Ectodermal cell (in vitro differentiated cells): Measurements from ENCODE around the gene ELK4.

ENCODE experiments used
- H3K27ac ChIP-seq: 2 replicates; pipeline ENCODE4 v1.7.0; 2013; ENCODE audit warnings: mild to moderate bottlenecking, low read depth, low read length; ENCODE audit not compliant: insufficient read depth, poor library complexity, severe bottlenecking
- H3K27me3 ChIP-seq: 2 replicates; pipeline ENCODE4 v1.7.0; 2013; ENCODE audit warnings: mild to moderate bottlenecking, low read length; ENCODE audit not compliant: insufficient read depth, control insufficient read depth, poor library complexity, severe bottlenecking
- H3K36me3 ChIP-seq: one replicate; pipeline ENCODE4 v1.7.0; 2013; ENCODE audit warnings: low read length; ENCODE audit not compliant: control insufficient read depth, insufficient read depth
- H3K4me1 ChIP-seq: one replicate; pipeline ENCODE4 v1.7.0; 2013; ENCODE audit warnings: low read length; ENCODE audit not compliant: control insufficient read depth, insufficient read depth
- H3K4me3 ChIP-seq: 2 replicates; pipeline ENCODE4 v1.7.0; 2013; ENCODE audit warnings: low read depth, low read length, control low read depth; ENCODE audit not compliant: insufficient read depth
- H3K9me3 ChIP-seq: 2 replicates; pipeline ENCODE4 v1.7.0; 2013; ENCODE audit warnings: mild to moderate bottlenecking, low read length, moderate library complexity; ENCODE audit not compliant: control insufficient read depth
- WGBS, 2 experiments: methylation state at CpG; one replicate each; pipeline ENCODE4 v1.1.7; 2013; ENCODE audit warnings: missing lambda C conversion rate in 2 of 2; 5-methylcytosine and 5-hydroxymethylcytosine counted together

ELK4 gene

DNA sequence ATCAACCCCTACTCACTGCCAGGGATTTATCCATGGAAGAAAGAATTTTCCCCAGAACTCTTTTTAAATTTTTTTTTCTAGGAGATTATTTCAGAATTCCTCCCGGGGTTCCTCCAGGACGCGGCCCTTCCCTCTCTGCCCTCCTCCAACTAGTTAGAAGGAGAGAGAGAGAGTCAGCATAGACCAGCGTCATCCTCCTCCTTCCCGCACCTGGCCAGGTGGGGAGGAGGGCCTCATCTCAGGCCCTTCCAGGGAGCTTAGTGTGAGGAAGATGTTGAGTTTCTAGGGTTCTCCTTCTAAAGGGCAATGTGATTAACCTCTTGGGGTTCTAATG, 63.7 kb downstream of the ELK4 start:
- Histone ChIP-seq H3K36me3 (no peaks in the 10 kb centered on the region), H3K4me1 (peaks cover 22% of the 10 kb centered on the region), H3K27me3 (peaks cover 71% of the 10 kb centered on the region), H3K9me3 (no peaks in the 10 kb centered on the region), H3K4me3 (no peak overlapping the region), H3K27ac (no peak overlapping the region)
- WGBS, 2 experiments: 51 to 70% methylated on average over 5 of the region's 5 CpGs

DNA sequence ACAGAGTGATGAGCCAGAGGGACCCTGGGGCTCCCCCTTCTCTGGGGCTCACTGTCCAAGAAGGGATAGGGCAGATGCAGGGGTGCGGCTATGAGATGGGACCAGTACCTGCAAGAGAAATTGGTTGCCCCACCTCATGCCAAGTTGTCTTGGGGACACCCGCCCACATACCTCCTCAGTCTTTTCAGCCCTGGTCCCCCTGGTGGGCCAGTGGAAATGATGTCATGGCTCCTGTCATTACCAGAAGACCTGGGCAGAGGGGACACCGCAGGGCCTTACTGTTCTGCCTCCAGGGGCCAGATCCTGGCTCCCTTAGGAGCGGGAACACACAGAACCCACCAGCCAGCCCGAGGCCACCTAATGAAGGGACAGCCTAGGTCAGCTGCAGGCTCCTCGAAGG, 64.1 kb downstream of the ELK4 start:
- H3K36me3 ChIP-seq: no peaks in the 10 kb centered on the region
- no peaks in the 10 kb centered on the region for H3K9me3 ChIP-seq
- no peak overlapping the region for H3K27ac ChIP-seq
- peaks cover 71% of the 10 kb centered on the region for H3K27me3 ChIP-seq
- peaks cover 22% of the 10 kb centered on the region for H3K4me1 ChIP-seq
- 77 to 78% methylated on average over 6 of the region's 6 CpGs for WGBS, 2 experiments
- H3K4me3 ChIP-seq: no peak overlapping the region

DNA sequence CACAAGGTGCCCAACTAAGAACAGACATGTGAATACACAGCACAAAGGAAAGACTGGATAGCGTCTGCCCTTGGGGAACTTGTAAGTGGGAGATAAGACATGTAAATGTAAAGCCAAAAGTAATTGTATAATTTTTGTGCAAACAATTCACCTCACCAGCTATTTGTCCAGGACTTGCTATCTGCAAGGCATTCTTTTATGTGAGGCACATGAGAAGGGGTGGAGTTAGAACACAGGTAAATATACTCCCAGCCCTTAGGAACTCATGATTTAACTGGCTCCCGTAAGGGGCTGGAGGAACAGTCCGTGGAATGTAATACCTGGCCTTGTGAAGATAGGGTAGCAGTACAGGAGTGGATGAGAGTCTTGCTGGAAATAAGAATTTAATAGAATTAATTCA, 66.0 kb downstream of the ELK4 start:
- H3K27ac ChIP-seq: no peak overlapping the region

DNA sequence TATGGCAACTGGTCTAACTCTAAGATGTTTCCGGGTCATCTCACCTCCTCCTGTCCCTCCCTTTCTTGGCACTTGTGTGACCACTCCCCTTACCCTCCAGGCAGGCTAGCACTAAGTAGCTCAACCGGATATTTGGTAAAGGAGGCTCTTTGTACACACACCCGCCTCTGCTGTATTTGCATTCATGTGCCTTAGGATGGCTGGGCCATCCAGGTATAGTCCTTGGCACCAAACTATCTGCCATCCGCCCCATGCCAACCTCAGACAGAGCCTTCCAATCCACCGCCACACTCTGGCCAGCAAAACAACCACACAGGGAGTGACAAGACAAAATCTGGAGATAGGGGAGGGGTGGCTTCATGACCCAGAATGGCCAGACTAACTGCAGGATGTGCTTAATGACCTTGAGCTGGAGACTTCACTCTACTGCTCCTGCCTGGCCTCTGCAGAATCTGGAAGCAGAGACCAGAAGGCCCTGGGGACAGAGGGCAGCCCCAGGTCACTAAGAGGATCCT, 67.8 kb downstream of the ELK4 start:
- Histone ChIP-seq H3K9me3 (peaks cover 2% of the 10 kb centered on the region), H3K4me1 (no peaks in the 10 kb centered on the region), H3K36me3 (no peaks in the 10 kb centered on the region), H3K27me3 (peaks cover 37% of the 10 kb centered on the region), H3K27ac (no peak overlapping the region), H3K4me3 (no peak overlapping the region)
- WGBS, 2 experiments: 73 to 78% methylated on average over 5 of the region's 5 CpGs

More for the DNA sequence above, 66.0 kb downstream of the ELK4 start:
- Histone ChIP-seq H3K9me3 (peaks cover 2% of the 10 kb centered on the region), H3K4me1 (peaks cover 10% of the 10 kb centered on the region), H3K27me3 (peaks cover 56% of the 10 kb centered on the region), H3K4me3 (no peak overlapping the region), H3K36me3 (no peaks in the 10 kb centered on the region)
- 73 to 79% methylated on average over 3 of the region's 3 CpGs for WGBS, 2 experiments

DNA sequence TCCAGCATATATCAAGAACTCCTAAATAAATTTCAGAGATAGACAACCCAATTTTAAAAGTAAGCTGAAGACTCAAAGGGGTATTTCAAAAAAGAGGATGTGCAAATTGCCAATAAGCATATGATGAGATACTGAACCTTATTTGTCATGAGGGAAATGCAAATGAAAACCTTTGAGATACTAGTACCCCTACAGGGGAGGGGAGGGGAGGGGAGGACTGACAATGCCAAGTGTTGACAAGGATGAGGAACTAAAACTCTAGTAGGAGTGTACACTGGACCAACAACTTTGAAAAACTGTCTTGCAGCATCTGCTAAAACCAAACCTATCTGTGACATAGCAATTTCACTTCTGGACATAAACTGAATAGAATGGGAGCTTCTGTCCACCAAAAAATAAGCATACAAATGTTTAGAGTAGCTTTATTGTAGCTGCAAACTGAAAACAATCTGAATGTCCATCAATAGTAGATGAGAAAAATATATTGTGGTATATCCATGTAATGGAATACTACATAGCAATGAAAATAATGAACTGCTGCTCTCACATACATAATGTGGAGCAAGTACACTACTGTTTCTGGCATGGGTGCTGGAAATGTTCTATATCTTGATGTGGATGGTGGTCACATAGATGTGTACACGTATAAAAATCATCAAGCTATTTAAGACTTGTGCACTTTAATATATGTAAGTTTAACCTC, 70.2 kb downstream of the ELK4 start:
- Histone ChIP-seq H3K4me1 (no peaks in the 10 kb centered on the region), H3K9me3 (peaks cover 2% of the 10 kb centered on the region), H3K27ac (no peak overlapping the region), H3K27me3 (peaks cover 14% of the 10 kb centered on the region), H3K36me3 (no peaks in the 10 kb centered on the region), H3K4me3 (no peak overlapping the region)
- whole genome bisulfite sequencing, 2 experiments: no CpG with 5 or more reads among the region's 1 CpG
